SW480 (cell line): ENCODE measurements around the gene ARNT2.
"Not testable (repeated sequence)": the region's sequence is repeated elsewhere in the genome, so short reads cannot be mapped to it uniquely, and the experiment has no call there.

Experiments
- DNase-seq: peaks from one replicate; pipeline ENCODE4 v3.0.0-alpha.2; 2016; ENCODE audit warnings: low spot score

The ARNT2 gene

GRCh38 chr15:80491163-80491847 lies 87.1 kb downstream of the ARNT2 start:
- DNase-seq = no peak

DNA sequence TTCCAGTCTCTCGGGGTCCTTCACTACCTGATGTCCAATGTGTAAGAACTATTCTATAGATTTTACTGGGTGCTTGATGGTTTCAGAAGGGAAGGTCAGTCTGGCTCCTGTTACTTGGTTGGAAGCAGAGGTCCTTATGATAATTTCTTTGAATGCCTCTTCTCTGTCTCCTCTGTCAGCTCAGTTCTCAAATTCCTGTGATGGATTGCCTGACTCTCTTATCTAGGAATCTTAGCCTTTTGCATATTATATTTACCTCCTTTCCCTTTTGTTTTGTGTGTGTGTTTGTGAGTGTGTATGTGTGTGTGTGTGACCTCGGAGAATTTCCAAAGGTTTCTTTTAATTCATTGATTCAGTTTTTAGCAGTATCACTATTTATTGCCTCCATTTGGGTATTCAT lies 88.2 kb downstream of the ARNT2 start:
- DNase-seq = no peak

DNA sequence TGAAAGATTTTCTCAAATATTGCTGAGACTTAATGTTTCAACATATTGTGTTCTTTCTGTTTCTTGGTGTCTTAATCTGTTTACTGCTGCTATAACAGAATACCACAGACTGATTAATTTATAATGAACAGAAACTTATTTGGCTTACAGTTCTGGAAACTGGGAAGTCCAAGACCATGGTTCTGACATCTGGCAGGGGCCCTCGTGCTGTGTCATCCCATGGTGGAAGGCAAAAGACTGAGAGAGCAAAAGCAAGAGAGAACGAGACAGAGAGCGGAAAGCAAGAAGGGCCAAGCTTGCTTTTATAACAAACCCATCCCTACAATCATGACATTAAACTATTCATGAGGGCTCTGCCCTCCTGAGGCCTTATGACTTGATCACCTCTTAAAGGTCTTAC lies 88.7 kb downstream of the ARNT2 start:
- no peak for DNase-seq

GRCh38 chr15:80494351-80494751 lies 90.2 kb downstream of the ARNT2 start:
- DNase-seq = no peak

DNA sequence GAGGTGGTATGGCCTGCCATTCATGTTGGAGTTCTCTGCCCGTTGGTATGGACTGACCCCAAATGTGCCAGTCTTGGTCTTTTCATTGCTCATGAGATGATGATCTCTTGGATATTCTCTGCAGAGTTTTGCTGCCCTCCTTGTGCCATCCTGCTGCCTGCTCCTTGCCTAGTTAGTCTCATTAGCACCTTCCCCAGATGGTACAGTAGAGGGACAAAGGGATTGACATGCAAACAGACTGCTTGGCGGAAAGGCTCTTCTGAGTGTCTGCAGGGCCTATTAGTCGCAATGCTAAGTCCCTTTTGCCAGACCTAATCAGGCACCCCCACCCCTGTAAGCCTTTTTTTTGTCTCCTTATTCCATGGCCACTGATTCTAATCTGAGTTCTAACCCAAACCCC lies 90.6 kb downstream of the ARNT2 start:
- no peak for DNase-seq

DNA sequence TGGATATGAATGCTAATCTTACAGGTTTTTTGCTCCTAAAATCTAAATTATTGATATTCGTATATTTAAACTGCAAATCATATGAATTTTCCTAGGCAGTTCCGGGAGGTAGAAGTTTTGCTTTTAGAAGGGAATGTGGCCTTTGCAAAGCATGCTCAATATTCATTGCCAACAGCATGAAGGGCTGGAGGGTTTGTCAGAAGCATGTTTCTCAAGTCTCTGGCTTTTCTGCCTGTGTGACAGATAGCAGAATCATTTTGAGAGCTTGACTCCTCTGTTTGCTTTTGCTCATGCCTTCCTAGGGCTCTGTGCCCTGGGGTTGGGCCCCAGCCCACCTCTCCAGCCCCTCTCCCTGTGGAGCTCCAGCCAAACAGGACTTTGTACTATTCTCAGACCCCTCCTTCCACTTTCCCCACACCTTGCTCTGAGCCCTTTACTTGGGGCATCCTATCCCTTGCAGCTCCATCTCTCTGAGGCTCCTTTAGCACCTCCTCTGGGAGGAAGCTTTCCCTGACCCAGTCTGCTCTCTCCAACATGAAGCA lies 91.3 kb downstream of the ARNT2 start:
- DNase-seq = no peak

GRCh38 chr15:80496096-80496495 lies 91.9 kb downstream of the ARNT2 start:
- no peak for DNase-seq

- DNase-seq = no peak
Measured at GRCh38 chr15:80497221-80497620, 93.0 kb downstream of the ARNT2 start.

DNA sequence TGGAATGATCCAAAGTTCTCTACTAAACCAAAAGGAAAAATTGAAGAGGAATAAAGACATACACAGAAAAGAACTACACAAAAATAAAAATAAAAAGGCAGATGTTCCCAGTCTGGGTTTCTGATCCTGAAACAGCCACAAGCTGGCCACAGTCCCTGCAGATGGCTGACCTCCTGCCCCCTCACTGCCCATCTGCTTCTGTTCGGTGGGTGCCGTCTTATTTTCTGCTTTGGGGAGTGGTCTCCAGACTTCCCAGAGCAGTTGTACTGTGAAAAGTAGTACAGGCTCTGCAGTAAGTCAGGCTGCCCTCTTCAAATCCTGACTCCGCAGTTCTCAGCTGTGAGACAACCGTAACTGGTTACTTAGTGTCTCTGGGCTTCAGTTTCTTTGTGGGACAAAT lies 94.5 kb downstream of the ARNT2 start:
- DNase-seq = no peak

- no peak for DNase-seq
Measured at GRCh38 chr15:80500021-80500420, 95.8 kb downstream of the ARNT2 start.

DNA sequence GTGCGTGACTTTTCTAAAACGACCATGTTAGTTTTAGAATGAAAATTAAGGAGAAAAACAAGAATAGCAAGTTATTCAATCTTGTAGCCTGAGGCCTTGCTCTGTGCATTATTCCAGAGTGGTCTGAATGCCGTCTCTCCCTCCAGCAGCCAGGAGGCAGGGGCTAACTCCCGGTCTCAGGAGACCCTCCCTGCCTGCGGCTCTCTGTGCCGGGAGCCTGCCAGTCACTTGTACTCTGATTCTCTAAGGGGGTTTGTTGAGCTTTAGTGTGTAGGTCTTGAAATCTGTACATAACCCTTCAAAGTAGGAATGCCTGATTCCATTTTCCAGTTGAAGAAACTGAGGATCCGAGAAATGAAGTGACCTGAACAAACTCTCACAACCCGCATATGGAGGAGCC lies 97.3 kb downstream of the ARNT2 start:
- no peak for DNase-seq

DNA sequence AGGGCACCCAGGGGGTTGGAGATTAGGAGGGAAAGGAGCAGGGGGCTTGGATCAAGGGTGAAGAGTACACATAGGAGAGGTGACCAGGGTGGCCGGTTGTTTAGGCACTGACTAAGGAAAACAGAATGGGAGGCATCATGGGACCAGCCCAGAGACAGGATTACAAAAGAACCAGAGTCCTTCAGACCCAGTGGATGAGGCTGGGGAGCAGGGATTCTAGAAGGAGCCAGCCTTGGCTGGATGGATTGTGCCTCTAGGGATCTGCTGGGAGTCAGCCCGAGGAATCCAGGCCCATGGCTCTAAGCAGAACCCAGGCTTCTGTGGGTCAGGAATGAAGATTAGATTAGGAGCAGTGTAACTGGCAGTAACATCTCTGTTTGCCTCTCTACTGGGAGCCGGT lies 98.6 kb downstream of the ARNT2 start:
- DNase-seq = no peak

GRCh38 chr15:80503319-80503952 lies 99.3 kb downstream of the ARNT2 start:
- DNase-seq = no peak

DNA sequence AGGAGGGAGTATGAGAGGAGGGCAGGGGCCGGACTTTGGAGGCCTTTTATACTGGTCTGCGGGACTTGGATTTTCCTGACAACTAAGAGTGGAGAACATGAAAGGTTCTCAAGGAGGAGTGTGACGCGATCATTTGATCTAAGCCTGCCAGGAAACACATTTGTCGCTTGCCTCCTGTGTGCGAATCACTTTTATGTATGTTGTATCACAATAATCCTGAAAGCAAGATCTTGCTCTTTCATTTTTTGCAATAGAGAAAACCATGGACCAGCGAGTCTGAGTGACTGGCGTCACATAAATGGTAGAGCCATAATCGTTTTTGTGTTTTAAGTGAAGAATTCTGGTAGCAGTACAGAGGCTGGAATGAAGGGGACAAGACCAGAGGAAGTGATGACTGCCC lies 100.7 kb downstream of the ARNT2 start:
- no peak for DNase-seq

GRCh38 chr15:80506286-80506893 lies 102.2 kb downstream of the ARNT2 start:
- no peak for DNase-seq

GRCh38 chr15:80507131-80507530 lies 102.9 kb downstream of the ARNT2 start:
- no peak for DNase-seq

DNA sequence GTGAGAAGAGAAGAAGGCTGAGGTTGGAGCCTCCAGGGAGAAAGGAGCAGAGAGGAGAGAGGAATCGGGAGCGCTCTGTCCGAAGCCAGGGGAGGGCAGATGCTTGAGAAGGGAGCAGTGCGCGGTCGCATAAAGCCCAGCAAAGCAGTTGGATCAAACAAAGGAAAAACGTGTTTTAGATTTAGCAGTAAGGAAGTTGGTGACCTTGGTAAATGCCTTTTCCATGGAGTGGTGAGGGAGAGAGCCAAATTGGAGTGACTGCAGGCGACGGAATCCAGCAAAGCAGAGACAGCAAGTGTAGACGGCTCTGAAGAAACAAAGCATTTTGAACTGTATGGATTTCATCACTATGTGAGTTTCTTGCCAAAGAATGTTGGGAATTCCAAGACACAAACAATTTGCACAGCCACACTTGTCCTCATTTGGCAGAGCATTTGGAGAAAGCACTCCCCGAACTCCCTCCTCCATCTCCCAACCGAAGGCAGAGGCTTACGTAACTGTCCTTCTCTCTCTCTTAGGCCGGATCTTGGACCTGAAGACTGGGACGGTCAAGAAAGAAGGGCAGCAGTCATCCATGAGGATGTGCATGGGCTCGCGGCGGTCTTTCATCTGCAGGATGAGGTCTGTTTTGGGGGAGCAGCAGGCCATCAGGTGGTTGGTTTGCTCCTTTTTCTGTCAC lies 103.6 kb downstream of the ARNT2 start:
- no peak for DNase-seq

DNA sequence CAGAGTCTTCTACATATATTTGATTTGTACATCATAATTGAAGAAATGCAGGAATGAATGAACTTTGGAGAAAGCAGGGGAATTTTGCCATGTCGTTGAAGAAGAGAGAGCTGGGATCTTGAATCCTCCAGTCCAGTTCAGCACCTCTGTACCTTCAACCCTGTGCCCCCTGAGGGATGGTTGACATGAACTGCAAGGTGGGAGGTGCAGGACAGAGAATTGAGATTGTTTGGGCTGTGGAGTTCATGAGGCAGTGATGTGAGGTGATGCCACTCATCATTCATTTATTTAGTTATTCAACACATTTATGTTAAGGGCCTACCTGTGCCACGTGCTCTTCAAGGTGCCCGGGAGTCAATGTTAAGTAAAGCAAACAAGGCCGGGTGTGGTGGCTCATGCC lies 104.6 kb downstream of the ARNT2 start:
- no peak for DNase-seq

GRCh38 chr15:80509800-80510199 lies 105.6 kb downstream of the ARNT2 start:
- no peak for DNase-seq

- DNase-seq = not testable (repeated sequence)
Measured at GRCh38 chr15:80510985-80511384, 106.8 kb downstream of the ARNT2 start.

DNA sequence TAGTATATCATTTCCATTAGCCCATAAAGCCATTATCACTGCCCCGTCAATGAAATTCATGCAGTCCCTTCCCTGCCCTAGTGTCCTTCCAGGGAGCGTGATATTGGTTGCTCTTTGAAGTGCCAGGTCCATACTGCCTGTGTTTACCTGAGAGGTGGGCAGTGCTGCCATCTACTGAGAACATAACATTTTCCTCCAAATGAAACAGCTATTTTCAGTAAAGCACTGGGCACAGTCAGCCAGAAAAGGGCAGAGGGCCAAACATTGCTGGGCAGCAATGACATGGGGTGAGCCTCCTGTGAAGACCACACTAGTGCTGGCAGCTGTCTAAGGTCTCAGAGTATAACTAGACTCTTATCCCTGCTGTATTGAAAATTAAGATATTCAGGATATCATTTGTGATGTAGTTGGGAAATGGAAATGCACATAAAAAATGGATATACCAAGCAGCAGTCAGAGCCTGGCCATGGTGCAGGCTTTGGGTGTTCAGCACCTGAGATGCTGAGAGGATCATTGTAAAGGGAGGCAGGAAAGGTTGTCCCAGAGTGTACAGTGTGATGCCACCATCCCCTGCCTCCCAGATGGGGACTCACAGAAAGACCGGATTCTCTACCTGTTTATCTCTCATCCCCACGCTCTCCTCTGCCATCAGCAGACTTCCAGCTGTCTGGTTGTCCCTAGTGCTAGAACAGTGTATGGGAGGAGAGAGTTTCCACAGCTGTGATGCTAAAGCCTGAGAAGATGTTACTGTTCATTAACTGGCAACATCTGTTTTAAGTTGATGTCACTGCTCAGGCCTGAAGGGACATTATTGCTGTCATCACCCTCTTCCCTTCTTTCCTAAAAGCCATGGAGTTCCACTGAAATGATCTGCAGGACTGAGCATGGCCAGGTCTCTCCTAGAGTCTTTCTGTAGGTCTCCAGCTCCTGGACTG lies 108.8 kb downstream of the ARNT2 start:
- DNase-seq = peak; percentile 30
